CD14-positive monocyte (primary cell): ENCODE results near the gene DDX42. TPM values are rescaled to one million over a fixed set of nuclear protein-coding genes. Genes with fewer than 3 reads are reported as not detected.
"Not testable (repeated sequence)": the region's sequence is repeated elsewhere in the genome, so short reads cannot be mapped to it uniquely, and the experiment has no call there.

ENCODE experiments used
- DNase-seq, 3 donors: peaks; one replicate each; pipeline ENCODE4 v3.0.0-alpha.2; 2011 to 2022
- H2AFZ ChIP-seq: 2 replicates; pipeline ENCODE4 v1.6.0; 2012; ENCODE audit warnings: mild to moderate bottlenecking, low read depth, low read length, inconsistent platforms; ENCODE audit not compliant: insufficient read depth, poor library complexity, severe bottlenecking
- H3K27ac ChIP-seq, 2 donors: 1 replicate in 1 of 2; 2 replicates in 1 of 2; pipeline ENCODE4 v1.5.1; 2012 to 2013; ENCODE audit warnings: low read length in 2 of 2, control low read depth in 1 of 2, inconsistent platforms in 1 of 2, low read depth in 1 of 2, mild to moderate bottlenecking in 1 of 2
- H3K27me3 ChIP-seq, 2 donors: one replicate each; pipeline versions ENCODE4 v1.6.0 to v1.6.1; 2011 to 2013; ENCODE audit warnings: low read length in 2 of 2; ENCODE audit not compliant: control insufficient read depth in 2 of 2, insufficient read depth in 2 of 2
- H3K36me3 ChIP-seq, 2 donors: replicated peaks in 1 of 2; 1 replicate in 1 of 2; 2 replicates in 1 of 2; pipeline versions ENCODE4 v1.5.1 to v1.6.1; 2012 to 2013; ENCODE audit warnings: low read length in 2 of 2, control low read depth in 1 of 2, inconsistent platforms in 1 of 2, mild to moderate bottlenecking in 1 of 2; ENCODE audit not compliant: insufficient read depth in 2 of 2, control insufficient read depth in 1 of 2
- H3K4me1 ChIP-seq, 2 donors: 1 replicate in 1 of 2; 2 replicates in 1 of 2; pipeline versions ENCODE4 v1.5.1 to v1.6.1; 2012 to 2013; ENCODE audit warnings: low read length in 2 of 2, control low read depth in 1 of 2, inconsistent platforms in 1 of 2, mild to moderate bottlenecking in 1 of 2, moderate library complexity in 1 of 2; ENCODE audit not compliant: insufficient read depth in 2 of 2, control insufficient read depth in 1 of 2
- H3K4me2 ChIP-seq: replicated peaks from 2 replicates; pipeline ENCODE3; 2012; ENCODE audit warnings: low read length, moderate library complexity, mild to moderate bottlenecking; ENCODE audit not compliant: poor library complexity, severe bottlenecking; ENCODE audit errors: extremely low read depth
- H3K4me3 ChIP-seq, 3 experiments: fragments of 200-600 bp in 1 of 3; sonication (generic) in 1 of 3; replicated peaks in 1 of 3; 1 replicate in 2 of 3; 2 replicates in 1 of 3; pipeline ENCODE4 v1.5.1; 2011 to 2013; ENCODE audit warnings: low read length in 3 of 3, mild to moderate bottlenecking in 3 of 3, control low read depth in 2 of 3, low read depth in 2 of 3, inconsistent platforms in 1 of 3, moderate library complexity in 1 of 3
- H3K79me2 ChIP-seq: 2 replicates; pipeline ENCODE4 v1.6.0; 2012; ENCODE audit warnings: mild to moderate bottlenecking, control low read depth, inconsistent platforms, low read length, moderate library complexity; ENCODE audit not compliant: insufficient read depth
- H3K9ac ChIP-seq: 2 replicates; pipeline ENCODE4 v1.6.0; 2017; ENCODE audit warnings: low read length, mild to moderate bottlenecking; ENCODE audit not compliant: insufficient read depth, poor library complexity, severe bottlenecking
- H3K9me3 ChIP-seq, 2 donors: replicated peaks in 1 of 2; 1 replicate in 1 of 2; 2 replicates in 1 of 2; pipeline versions ENCODE4 v1.5.1 to v1.6.1; 2012 to 2013; ENCODE audit warnings: low read length in 2 of 2, control low read depth in 1 of 2; ENCODE audit not compliant: control insufficient read depth in 1 of 2, insufficient read depth in 1 of 2
- H4K20me1 ChIP-seq: 2 replicates; pipeline ENCODE4 v1.6.0; 2012; ENCODE audit warnings: mild to moderate bottlenecking, low read length, control low read depth, moderate library complexity; ENCODE audit not compliant: insufficient read depth
- H3K27ac Mint-ChIP-seq, 7 donors: one replicate each; pipeline ENCODE4 v1.8.0; 2020; ENCODE audit warnings: mild to moderate bottlenecking in 7 of 7, mixed read lengths in 7 of 7, moderate library complexity in 6 of 7, inconsistent platforms in 2 of 7
- H3K27me3 Mint-ChIP-seq, 3 donors: one replicate each; pipeline ENCODE4 v1.8.0; 2021 to 2022; ENCODE audit warnings: low read depth in 3 of 3, mild to moderate bottlenecking in 3 of 3, mixed read lengths in 3 of 3, moderate library complexity in 3 of 3, inconsistent platforms in 1 of 3
- H3K36me3 Mint-ChIP-seq, 2 donors: one replicate each; pipeline ENCODE4 v1.8.0; 2020; ENCODE audit warnings: mixed read lengths in 2 of 2, inconsistent platforms in 1 of 2, mild to moderate bottlenecking in 1 of 2
- H3K4me1 Mint-ChIP-seq: one replicate; pipeline ENCODE4 v1.8.0; 2020; ENCODE audit warnings: mild to moderate bottlenecking, mixed read lengths
- H3K4me3 Mint-ChIP-seq, 2 donors: one replicate each; pipeline ENCODE4 v1.8.0; 2020; ENCODE audit warnings: mild to moderate bottlenecking in 2 of 2, mixed read lengths in 2 of 2, moderate library complexity in 1 of 2
- H3K9me3 Mint-ChIP-seq, 7 donors: one replicate each; pipeline ENCODE4 v1.8.0; 2020 to 2022; ENCODE audit warnings: mixed read lengths in 7 of 7, mild to moderate bottlenecking in 6 of 7, moderate library complexity in 6 of 7, inconsistent platforms in 2 of 7
- WGBS: methylation state at CpG from one replicate; pipeline ENCODE4 v1.1.5; 2013; ENCODE audit warnings: missing lambda C conversion rate; ENCODE audit not compliant: insufficient coverage; 5-methylcytosine and 5-hydroxymethylcytosine counted together
- intact Hi-C, 2 donors: fragments of 100-400 bp; cut with micrococcal nuclease; formaldehyde crosslinking; loops; one replicate each; pipeline versions ENCODE4 v1.15.0 to v1.15.1; 2023
- polyA plus RNA-seq, 3 donors: library from polyadenylated mRNA; depleted of rRNA in 1 of 3; unstranded in 2 of 3; stranded (reverse) in 1 of 3; fragments of 300-500 nt in 2 of 3; fragments of >200 nt in 1 of 3; fragmentation: Illumina TruSeq in 2 of 3; gene quantifications; 1 replicate in 2 of 3; 2 replicates in 1 of 3; pipeline ENCODE4 v1.2.3, GENCODE V29; 2012 to 2021
- TF ChIP-seq, protein P1 (sequence below): fragments of 200-600 bp; IDR thresholded peaks from one replicate; pipeline ENCODE4 v1.8.0; 2022; ENCODE audit warnings: antibody characterized with exemption, mild to moderate bottlenecking

Gene DDX42
- polyA plus RNA-seq, 3 donors: 3.1 to 89.2 (median 5.3) TPM

DNA sequence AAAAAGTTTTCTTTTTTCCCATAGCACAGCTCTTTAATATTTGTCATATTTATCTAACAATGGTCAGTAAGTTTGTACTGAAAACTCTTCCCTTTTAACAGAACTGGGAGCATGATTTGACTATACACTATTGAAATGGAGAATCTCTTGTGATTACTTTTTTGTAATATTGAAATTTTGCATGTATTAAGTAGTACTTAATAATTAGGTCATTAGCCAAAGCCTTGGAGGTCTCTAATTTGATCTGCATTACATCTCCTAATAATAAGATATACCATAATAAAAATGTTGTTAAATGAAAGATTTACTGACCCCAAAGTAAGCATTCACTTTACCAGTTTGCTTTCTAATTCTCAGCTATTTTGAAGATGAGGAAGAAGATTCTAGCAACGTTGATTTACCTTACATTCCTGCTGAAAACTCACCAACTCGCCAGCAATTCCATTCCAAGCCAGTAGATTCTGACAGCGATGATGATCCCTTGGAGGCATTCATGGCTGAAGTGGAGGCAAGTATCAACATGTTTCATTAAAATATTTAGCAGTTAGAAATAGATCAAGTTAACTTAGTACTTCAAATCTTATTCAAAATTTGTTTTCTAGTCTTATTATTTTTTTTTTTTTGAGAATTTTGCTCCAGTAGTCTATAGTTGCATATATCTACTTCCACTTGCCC is 18.2 kb downstream of the DDX42 start:
- H3K36me3 ChIP-seq: peaks cover 85 to 98% of the 10 kb centered on the region in 2 donors
- no peaks in the 10 kb centered on the region for H3K9me3 ChIP-seq
- H3K27ac ChIP-seq: no peak overlapping the region
- no CpG with 5 or more reads among the region's 3 CpGs for WGBS
- Mint-ChIP-seq H3K27ac (peak overlapping the region in 1 of 7 donors; percentile 44), H3K27me3 (no peaks in the 10 kb centered on the region), H3K4me3 (no peak overlapping the region), H3K9me3 (no peaks in the 10 kb centered on the region), H3K4me1 (no peaks in the 10 kb centered on the region), H3K36me3 (peaks cover 64 to 91% of the 10 kb centered on the region in 2 donors)
- H4K20me1 ChIP-seq: peaks cover 84% of the 10 kb centered on the region
- no peak overlapping the region for H3K9ac ChIP-seq
- H3K27me3 ChIP-seq: no peaks in the 10 kb centered on the region
- H2AFZ ChIP-seq: no peak overlapping the region
- no peak overlapping the region for H3K4me2 ChIP-seq
- no peak for DNase-seq
- intact Hi-C loops: no loop called here
- TF ChIP-seq, protein P1, sequence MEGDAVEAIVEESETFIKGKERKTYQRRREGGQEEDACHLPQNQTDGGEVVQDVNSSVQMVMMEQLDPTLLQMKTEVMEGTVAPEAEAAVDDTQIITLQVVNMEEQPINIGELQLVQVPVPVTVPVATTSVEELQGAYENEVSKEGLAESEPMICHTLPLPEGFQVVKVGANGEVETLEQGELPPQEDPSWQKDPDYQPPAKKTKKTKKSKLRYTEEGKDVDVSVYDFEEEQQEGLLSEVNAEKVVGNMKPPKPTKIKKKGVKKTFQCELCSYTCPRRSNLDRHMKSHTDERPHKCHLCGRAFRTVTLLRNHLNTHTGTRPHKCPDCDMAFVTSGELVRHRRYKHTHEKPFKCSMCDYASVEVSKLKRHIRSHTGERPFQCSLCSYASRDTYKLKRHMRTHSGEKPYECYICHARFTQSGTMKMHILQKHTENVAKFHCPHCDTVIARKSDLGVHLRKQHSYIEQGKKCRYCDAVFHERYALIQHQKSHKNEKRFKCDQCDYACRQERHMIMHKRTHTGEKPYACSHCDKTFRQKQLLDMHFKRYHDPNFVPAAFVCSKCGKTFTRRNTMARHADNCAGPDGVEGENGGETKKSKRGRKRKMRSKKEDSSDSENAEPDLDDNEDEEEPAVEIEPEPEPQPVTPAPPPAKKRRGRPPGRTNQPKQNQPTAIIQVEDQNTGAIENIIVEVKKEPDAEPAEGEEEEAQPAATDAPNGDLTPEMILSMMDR: no peak
- H3K4me1 ChIP-seq: no peaks in the 10 kb centered on the region
- H3K79me2 ChIP-seq: peaks cover 61% of the 10 kb centered on the region
- no peak overlapping the region for H3K4me3 ChIP-seq

DNA sequence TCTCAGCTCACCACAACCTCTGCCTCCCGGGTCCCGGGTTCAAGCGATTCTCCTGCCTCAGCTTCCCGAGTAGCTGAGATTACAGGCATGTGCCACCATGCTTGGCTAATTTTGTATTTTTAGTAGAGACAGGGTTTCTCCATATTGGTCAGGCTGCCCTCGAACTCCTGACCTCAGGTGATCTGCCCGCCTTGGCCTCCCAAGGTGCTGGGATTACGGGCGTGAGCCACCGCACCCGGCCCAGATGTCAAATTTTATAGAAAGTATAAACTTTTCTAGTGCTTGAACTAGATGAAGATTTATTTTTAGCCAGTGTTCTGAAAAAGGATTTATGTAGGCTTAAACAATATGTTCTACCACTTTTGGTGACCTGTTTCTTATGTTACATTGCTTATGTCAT is 22.4 kb downstream of the DDX42 start:
- intact Hi-C loops, H3K4me3 Mint-ChIP-seq, DNase-seq, H3K4me1 Mint-ChIP-seq, H3K9me3 Mint-ChIP-seq, H3K9ac ChIP-seq, H3K4me2 ChIP-seq, H3K27ac ChIP-seq, H3K27me3 Mint-ChIP-seq, H3K27ac Mint-ChIP-seq, H3K4me1 ChIP-seq, H3K27me3 ChIP-seq, H2AFZ ChIP-seq, H3K4me3 ChIP-seq, H3K9me3 ChIP-seq: not testable (repeated sequence)
- peaks cover 85 to 100% of the 10 kb centered on the region in 2 donors for H3K36me3 Mint-ChIP-seq
- Histone ChIP-seq H3K79me2 (peaks cover 37% of the 10 kb centered on the region), H4K20me1 (peaks cover 62% of the 10 kb centered on the region), H3K36me3 (peaks cover 99 to 100% of the 10 kb centered on the region in 2 donors)
- WGBS: 100% methylated on average over 6 of the region's 10 CpGs
